NB4 (cell line): ENCODE measurements around the gene HS3ST3B1.

Source experiments
- DNase-seq: peaks from one replicate; pipeline ENCODE4 v3.0.0; 2010; ENCODE audit warnings: low read depth
- H3K4me3 ChIP-seq: one replicate; pipeline ENCODE4 v1.5.1; 2011; ENCODE audit warnings: mild to moderate bottlenecking, low read depth, low read length, moderate library complexity
- CTCF ChIP-seq: IDR thresholded peaks from one replicate; pipeline ENCODE4 v1.5.1; 2012; ENCODE audit warnings: low read depth, low read length
- MYC ChIP-seq: IDR thresholded peaks from 2 replicates; pipeline ENCODE4 v1.6.1; 2011; ENCODE audit warnings: low read depth, low read length
- POLR2A ChIP-seq: IDR thresholded peaks from 2 replicates; pipeline ENCODE4 v1.6.1; 2011; ENCODE audit warnings: mild to moderate bottlenecking; ENCODE audit not compliant: insufficient read length; ENCODE audit errors: extremely low read depth
- TF ChIP-seq, protein P1 (sequence below): IDR thresholded peaks from 2 replicates; pipeline ENCODE4 v1.6.1; 2011; ENCODE audit warnings: low read depth, low read length

The HS3ST3B1 gene

DNA sequence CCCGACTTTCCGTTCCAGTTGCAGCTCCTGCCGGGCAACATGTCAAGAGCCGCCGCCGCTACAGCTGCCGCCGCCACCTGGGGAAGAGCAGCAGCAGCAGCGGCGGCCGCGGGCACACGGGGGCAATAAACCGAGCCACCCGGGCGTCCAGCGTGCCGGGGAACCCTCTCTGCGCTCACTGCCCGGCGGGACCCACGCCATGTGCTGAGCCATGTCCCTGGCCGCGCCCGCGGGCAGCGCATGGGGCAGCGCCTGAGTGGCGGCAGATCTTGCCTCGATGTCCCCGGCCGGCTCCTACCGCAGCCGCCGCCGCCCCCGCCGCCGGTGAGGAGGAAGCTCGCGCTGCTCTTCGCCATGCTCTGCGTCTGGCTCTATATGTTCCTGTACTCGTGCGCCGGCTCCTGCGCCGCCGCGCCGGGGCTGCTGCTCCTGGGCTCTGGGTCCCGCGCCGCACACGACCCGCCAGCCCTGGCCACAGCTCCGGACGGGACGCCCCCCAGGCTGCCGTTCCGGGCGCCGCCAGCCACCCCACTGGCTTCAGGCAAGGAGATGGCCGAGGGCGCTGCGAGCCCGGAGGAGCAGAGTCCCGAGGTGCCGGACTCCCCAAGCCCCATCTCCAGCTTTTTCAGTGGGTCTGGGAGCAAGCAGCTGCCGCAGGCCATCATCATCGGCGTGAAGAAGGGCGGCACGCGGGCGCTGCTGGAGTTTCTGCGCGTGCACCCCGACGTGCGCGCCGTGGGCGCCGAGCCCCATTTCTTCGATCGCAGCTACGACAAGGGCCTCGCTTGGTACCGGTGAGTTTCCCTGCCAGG lies 604 bp downstream of the HS3ST3B1 start:
- TF ChIP-seq CTCF: no peak
- no peak for TF ChIP-seq POLR2A
- TF ChIP-seq, protein P1, sequence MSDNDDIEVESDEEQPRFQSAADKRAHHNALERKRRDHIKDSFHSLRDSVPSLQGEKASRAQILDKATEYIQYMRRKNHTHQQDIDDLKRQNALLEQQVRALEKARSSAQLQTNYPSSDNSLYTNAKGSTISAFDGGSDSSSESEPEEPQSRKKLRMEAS: peak; percentile 27
- 0 out of 2 replicates have a peak, but pooled peaks have one; percentile 7 for TF ChIP-seq MYC
- no peak for DNase-seq
- peak overlapping the region; percentile 56 for H3K4me3 ChIP-seq

DNA sequence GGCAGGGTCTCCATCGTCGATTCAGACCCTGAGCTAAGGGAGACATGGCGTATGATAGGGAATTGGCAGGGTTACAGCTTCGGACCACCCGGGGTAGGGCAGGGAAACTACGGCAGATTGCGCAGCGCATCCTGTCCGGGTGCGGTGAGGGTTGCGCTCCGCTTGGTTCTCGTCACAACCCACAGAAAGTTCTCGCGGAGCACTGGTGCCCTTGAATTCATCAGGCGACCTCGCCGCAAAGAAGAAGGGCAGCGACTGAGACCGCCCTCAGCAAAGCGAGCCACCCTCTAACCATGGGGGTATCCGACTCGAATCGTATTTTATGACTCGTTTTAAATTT lies 1.2 kb downstream of the HS3ST3B1 start:
- H3K4me3 ChIP-seq: peak overlapping the region; percentile 56
- peak; percentile 69 for DNase-seq
- no peak for TF ChIP-seq POLR2A
- TF ChIP-seq CTCF: no peak
- TF ChIP-seq, protein P1: no peak
- no peak for TF ChIP-seq MYC

DNA sequence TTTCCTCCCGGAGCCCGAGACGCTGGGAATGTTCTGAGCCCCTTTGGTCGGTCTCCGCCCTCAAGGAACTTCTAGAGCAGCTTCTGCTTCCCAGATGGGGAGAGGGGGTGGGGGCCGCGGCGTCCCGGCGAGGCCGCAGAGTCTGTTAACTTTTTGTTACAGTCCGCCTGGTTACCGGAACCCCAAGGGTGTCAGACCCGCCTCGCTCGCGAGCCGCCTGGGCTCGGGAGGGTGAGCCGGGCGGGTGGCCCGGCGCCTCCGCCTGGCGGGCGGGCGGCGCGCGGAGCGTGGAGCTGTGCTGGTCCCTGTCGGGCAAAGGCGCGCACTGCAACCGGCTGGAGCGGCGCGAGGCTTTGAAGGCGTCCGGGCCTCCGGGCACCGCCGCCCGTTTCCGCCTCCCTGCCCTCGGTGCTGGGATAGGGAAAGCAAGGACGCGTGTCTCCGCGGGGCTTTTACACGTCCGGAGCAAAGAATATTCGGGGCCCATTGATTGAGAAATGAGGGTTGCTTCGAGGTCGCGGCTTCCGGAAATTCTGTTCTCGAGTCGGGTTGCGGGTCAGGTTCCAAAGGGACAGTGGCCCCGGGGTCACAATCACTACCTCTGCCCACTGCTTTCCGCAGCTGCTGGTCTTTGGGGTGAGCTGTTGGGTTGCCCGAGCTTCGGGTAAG lies 1.7 kb downstream of the HS3ST3B1 start:
- peak; percentile 89 for DNase-seq
- TF ChIP-seq MYC: peak; percentile 57; the same call in 1 of the 2 replicates
- peak; percentile 56 for TF ChIP-seq CTCF
- TF ChIP-seq, protein P1: peak; percentile 21; the same call in 1 of the 2 replicates
- TF ChIP-seq POLR2A: no peak
- H3K4me3 ChIP-seq: peak overlapping the region; percentile 56

DNA sequence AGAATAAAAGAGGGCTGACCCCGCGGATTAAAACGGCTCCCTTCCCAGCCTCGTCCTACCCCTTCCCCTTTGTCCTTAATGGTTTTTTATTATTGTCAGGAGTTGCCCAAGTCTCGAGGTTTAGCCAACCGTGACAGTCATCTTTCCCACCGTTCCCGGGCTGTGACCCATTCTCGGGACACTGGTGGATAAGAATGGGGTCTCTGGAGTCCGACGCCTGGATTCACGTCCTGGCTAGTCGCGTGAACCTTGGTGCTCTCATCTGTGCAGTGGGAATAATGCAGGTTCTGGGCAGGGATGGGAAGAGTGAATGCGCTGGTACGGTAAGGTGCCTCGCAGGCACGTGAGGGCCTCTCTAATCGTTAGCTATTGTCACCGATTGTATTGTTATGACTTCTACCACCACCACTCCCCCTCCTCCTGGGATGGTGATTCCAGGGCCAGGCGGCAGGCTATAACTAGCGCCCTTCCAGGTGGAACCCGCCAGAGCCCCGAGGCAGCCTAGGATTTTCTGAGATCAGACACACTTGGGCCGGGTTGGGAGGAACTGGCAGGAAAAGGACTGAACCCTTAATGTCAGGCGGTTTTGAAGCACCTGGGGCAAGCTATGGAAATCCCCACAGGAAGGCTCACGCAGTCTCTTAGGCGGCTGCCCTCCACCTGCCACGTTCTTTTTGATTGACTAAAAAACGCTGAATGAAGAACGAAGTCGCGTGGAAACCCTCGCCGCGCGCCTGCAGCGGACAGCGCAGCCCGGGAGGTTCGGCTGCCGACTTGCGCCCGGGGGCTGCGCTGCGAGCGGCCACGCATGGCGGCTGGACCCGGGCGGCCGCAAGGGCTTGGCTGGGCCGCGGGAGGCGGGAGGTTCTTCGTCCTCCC lies 2.7 kb downstream of the HS3ST3B1 start:
- H3K4me3 ChIP-seq: no peak overlapping the region
- no peak for DNase-seq
- TF ChIP-seq CTCF: no peak
- TF ChIP-seq, protein P1: no peak
- no peak for TF ChIP-seq POLR2A
- no peak for TF ChIP-seq MYC

- no peak overlapping the region for H3K4me3 ChIP-seq
- no peak for DNase-seq
- TF ChIP-seq MYC: no peak
Observed at GRCh38 chr17:14304222-14304772, 3.4 kb downstream of the HS3ST3B1 start.
